Measurements from ENCODE around the gene MRPL58.

- TF ChIP-seq CTCF (IDR thresholded peaks at IDR 0.05; ENCODE audit: insufficient read depth, low read length, poor library complexity, severe bottlenecking), result no peak
- TF ChIP-seq EZH2phosphoT487 (conservative IDR thresholded peaks at IDR 0.05; ENCODE audit: low read length), result no peak
Measured at GRCh38 chr17:75049706-75050105, 37.2 kb downstream of the MRPL58 start.

All from SU-DHL-6 (cell line).